CD4-positive, alpha-beta T cell treated with Interleukin-12 subunit alpha and Interleukin-12 subunit beta, for 1 hour (primary cell): ENCODE data around the gene IRF2.
"Not testable (repeated sequence)": the region's sequence is repeated elsewhere in the genome, so short reads cannot be mapped to it uniquely, and the experiment has no call there.

Experiments used
- DNase-seq: peaks from one replicate; pipeline ENCODE4 v3.0.0-alpha.2; 2020

The IRF2 gene

DNA sequence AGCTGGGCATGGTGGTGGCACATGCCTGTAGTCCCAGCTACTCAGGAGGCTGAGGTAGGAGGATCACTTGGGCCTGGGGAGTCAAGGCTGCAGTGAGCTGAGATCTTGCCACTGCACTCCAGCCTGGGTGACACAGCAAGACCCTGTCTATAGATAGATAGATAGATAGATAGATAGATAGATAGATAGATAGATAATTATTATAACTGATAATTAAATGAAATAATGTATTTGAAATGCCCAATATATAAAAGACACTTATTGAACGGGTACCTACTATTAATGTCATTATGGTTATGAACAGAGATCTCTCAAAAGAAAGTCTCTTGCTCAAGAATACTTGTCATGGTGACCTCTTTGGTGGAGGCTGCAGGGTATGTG lies 131.5 kb downstream of the IRF2 start:
- DNase-seq = not testable (repeated sequence)

DNA sequence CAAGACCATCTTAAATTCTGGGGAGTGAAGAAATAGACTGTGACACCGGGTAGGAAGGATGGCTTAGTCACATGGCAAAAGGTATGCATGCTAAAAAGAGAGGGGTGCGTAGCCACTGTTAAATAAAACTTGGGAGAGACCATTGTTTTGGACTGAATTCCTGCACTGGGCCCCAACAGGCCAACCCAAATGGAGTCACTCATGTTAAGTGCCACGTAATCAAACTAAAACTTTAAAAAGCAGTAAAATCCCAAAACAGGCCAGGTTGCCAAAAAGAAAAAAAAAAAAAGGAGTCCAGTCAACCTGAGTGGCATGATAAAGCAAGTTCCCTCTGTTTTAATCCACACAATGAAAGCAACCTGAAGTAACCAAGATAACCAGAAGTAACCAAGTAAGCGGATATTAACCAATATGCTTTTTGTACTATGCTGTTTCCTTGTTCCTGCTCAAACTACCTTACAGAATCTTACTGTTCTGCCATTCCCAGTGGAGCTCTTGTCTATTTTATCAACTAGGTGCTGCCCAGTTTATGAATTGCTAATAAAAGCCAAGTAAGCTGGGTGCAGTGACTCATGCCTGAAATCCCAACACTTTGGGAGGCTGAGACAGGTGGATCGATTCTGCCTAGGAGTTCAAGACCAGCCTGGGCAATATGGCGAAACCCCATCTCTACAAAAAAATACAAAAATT lies 132.0 kb downstream of the IRF2 start:
- no peak for DNase-seq

DNA sequence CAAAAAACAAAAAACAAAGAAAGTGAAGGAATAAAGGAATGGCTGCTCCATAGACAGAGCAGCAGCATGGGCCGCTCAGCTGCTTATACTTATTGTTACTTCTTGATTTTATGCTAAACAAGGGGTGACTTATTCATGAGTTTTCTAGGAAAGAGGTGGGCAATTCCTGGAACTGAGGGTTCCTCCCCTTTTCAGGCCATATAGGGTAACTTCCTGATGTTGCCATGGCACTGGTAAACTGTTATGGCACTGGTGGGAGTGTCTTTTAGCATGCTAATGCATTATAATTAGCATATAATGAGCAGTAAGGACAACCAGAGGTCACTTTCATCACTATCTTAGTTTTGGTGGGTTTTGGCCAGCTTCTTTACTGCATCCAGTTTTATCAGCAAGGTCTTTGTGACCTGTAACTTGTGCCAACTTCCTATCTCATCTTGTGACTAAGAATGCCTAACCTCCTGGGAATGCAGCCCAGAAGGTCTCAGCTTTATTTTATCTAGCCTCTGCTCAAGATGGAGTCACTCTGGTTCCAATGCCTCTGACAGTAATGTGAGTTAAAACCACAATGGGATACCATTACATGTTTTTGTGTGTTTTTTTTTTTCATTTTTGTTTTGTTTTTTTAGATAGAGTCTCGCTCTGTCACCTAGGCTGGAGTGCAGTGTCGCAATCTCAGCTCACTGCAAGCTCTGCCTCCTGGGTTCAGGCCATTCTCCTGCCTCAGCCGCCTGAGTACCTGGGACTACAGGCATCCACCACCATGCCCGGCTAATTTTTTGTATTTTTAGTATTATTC lies 134.8 kb downstream of the IRF2 start:
- not testable (repeated sequence) for DNase-seq

DNA sequence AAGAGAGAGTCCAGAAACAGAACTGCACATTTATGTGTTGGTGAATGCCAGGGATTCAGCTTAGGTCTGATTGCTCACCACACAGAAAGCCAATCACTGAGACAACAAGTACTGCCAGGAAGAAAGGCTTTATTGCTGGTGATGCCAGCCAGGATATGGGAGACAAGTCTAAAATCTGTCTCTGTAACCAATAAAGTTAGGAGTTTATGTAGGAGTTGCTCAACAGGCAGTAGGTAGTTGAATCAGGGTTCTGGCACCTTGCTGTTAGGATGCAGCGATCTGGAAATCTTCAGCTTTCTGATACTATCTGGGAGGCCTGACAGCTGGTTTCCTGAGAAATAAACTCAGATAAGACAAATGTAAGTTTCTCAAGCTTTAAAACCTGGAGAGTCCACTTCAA lies 136.4 kb downstream of the IRF2 start:
- no peak for DNase-seq
